ENCODE measurements around the gene CFAP73. TPM values are rescaled to one million over a fixed set of nuclear protein-coding genes. Genes with fewer than 3 reads are reported as not detected.
"Not testable (repeated sequence)": the region's sequence is repeated elsewhere in the genome, so short reads cannot be mapped to it uniquely, and the experiment has no call there.

The CFAP73 gene
- polyA plus RNA-seq, 2 donors = 0.35 to 0.73 TPM

DNA sequence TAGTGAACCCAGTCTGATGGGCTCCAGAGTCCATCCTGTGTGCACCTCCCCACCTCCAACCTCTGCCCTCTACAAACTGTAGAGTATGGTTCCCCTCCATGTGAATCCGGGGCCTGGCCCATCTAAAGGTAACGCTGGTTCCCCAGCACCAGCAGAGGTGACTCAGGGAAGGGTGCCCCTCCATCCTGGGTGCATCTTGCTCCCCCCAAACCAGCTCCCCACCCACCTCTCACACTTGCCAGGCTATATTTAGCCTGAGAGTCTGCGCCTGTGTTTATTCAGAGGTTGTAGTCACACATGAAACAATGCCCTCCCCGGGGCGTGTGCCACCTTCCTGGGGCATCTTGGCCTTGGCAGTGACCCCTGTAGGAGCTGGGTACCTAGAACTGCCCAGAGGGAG lies 40.2 kb upstream of the CFAP73 start:
- Histone ChIP-seq H3K27me3 (ENCODE audit: control insufficient read depth in 1 of 2, insufficient read depth in 2 of 2, low read length in 2 of 2) (no peaks in the 10 kb centered on the region), H3K4me1 (ENCODE audit: control insufficient read depth in 2 of 2, insufficient read depth in 2 of 2, low read length in 1 of 2) (peaks cover 0 to 2% of the 10 kb centered on the region in 2 donors), H3K4me3 (ENCODE audit: low read depth in 1 of 2, low read length in 2 of 2) (no peak overlapping the region), H3K27ac (ENCODE audit: low read depth in 2 of 2, low read length in 1 of 2) (no peak overlapping the region), H3K36me3 (ENCODE audit: control insufficient read depth in 2 of 2, insufficient read depth in 2 of 2, low read length in 1 of 2) (no peaks in the 10 kb centered on the region), H3K9me3 (ENCODE audit: control insufficient read depth in 2 of 2, insufficient read depth in 1 of 2, low read depth in 1 of 2, low read length in 1 of 2) (no peaks in the 10 kb centered on the region)
- WGBS, 2 donors = 60 to 67% methylated on average over 5 of the region's 5 CpGs

DNA sequence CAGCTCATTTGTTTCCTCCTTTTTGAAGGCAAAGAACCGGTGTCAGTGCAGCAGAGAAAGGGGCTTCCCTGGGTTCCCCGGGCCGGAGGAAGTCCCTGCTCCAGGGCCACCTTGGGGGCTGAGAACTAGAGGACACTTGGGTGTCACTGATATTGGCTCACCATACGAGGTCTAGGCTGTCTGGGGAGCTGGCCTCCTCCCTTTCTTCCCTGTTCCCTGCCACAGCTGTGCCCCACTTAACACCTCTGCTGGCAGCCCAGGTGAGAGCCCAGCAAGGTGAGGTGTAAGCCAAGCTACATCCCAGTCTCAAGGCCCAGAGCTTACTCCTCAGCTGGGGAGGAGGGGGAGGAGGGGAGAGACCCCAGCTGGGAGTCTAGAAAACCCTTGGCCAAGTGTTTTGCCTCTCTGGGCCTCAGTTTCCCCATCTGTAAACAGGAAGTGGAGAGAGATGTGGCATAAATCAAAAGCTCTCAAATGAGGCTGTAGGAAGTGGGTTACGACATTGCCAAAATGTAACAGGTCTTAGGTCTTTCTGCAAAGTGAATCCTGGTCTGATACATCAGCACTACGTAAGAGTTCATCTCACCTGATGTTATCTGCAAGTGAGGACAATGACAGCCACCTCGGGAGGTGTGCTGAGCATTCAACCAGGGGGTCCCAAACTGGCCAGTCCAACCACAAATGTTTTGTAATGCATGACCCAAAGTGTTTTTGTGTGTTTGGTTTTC lies 39.5 kb upstream of the CFAP73 start:
- peaks cover 0 to 2% of the 10 kb centered on the region in 2 donors for H3K36me3 ChIP-seq (ENCODE audit: control insufficient read depth in 2 of 2, insufficient read depth in 2 of 2, low read length in 1 of 2)
- H3K4me3 ChIP-seq (ENCODE audit: low read depth in 1 of 2, low read length in 2 of 2) = no peak overlapping the region
- 47 to 58% methylated on average over 7 of the region's 7 CpGs for WGBS, 2 donors
- H3K27me3 ChIP-seq (ENCODE audit: control insufficient read depth in 1 of 2, insufficient read depth in 2 of 2, low read length in 2 of 2) = no peaks in the 10 kb centered on the region
- no peaks in the 10 kb centered on the region for H3K9me3 ChIP-seq (ENCODE audit: control insufficient read depth in 2 of 2, insufficient read depth in 1 of 2, low read depth in 1 of 2, low read length in 1 of 2)
- peaks cover 0 to 2% of the 10 kb centered on the region in 2 donors for H3K4me1 ChIP-seq (ENCODE audit: control insufficient read depth in 2 of 2, insufficient read depth in 2 of 2, low read length in 1 of 2)
- H3K27ac ChIP-seq (ENCODE audit: low read depth in 2 of 2, low read length in 1 of 2) = no peak overlapping the region

DNA sequence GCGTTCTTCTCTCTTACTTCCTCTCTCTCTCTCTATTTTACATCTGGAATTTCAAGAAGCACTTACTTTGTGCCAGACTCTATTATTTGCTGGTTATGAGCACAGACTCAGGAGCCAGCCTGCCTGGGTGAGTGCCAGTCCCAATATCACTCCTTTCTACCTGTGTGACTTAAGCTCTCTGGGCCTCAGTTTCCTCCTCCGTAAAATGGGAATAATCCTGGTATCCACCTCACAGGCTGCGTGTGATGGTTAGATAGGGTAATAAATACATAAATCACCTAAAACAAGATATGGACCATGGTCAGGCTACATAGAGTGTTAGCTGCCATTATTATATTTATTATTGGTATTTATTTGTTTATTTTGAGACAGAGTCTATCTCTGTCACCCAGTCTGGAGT lies 38.3 kb upstream of the CFAP73 start:
- no peak overlapping the region for H3K4me3 ChIP-seq (ENCODE audit: low read depth in 1 of 2, low read length in 2 of 2)
- 89 to 90% methylated on average over 3 of the region's 3 CpGs for WGBS, 2 donors

DNA sequence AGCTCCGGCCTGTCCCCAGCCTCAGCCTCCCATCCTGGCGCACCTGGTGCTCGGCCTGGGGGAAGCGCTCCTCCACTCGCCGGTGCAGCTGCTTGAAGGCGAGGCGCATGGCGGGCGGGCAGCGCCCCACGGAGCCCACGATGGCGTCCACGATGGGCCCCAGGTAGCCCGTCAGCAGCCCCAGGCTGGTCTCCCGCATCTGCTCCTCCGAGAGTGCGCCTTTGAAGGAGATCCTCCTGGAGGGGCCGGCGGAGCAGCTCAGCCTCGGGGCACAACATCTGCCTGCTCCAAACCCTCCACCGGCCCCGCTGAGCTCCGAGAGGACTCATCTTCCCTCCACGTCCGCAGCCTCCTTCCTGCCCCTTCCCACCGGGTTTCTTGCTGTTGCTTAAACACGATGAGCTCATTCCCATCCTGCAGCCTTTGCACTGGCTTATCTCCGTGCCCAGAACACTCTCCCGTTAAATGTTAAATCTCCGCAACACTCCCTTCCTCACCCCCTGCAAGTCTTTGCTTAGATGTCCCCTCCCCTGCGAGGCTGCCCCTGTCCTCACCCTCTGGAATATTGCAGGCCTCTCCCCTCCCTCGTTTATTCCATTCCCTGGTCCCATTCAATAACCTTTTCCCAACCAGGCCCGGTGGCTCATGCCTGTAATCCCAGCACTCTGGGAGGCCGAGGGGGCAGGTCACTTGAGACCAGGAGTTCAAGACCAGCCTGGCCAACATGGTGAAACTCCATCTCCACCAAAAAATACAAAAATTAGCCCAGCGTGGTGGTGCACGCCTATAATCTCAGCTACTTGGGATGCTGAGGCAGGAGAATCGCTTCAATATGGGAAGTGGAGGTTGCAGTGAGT lies 37.3 kb upstream of the CFAP73 start:
- Histone ChIP-seq H3K4me1 (ENCODE audit: control insufficient read depth in 2 of 2, insufficient read depth in 2 of 2, low read length in 1 of 2) (peaks cover 0 to 2% of the 10 kb centered on the region in 2 donors), H3K9me3 (ENCODE audit: control insufficient read depth in 2 of 2, insufficient read depth in 1 of 2, low read depth in 1 of 2, low read length in 1 of 2) (no peaks in the 10 kb centered on the region), H3K4me3 (ENCODE audit: low read depth in 1 of 2, low read length in 2 of 2) (no peak overlapping the region), H3K27ac (ENCODE audit: low read depth in 2 of 2, low read length in 1 of 2) (no peak overlapping the region), H3K27me3 (ENCODE audit: control insufficient read depth in 1 of 2, insufficient read depth in 2 of 2, low read length in 2 of 2) (no peaks in the 10 kb centered on the region), H3K36me3 (ENCODE audit: control insufficient read depth in 2 of 2, insufficient read depth in 2 of 2, low read length in 1 of 2) (peaks cover 0 to 2% of the 10 kb centered on the region in 2 donors)
- 77 to 78% methylated on average over 39 of the region's 39 CpGs for WGBS, 2 donors

More for the DNA sequence above, 38.3 kb upstream of the CFAP73 start:
- H3K27ac ChIP-seq (ENCODE audit: low read depth in 2 of 2, low read length in 1 of 2) = no peak overlapping the region
- H3K4me1 ChIP-seq (ENCODE audit: control insufficient read depth in 2 of 2, insufficient read depth in 2 of 2, low read length in 1 of 2) = peaks cover 0 to 2% of the 10 kb centered on the region in 2 donors
- no peaks in the 10 kb centered on the region for H3K27me3 ChIP-seq (ENCODE audit: control insufficient read depth in 1 of 2, insufficient read depth in 2 of 2, low read length in 2 of 2)
- H3K9me3 ChIP-seq (ENCODE audit: control insufficient read depth in 2 of 2, insufficient read depth in 1 of 2, low read depth in 1 of 2, low read length in 1 of 2) = no peaks in the 10 kb centered on the region
- peaks cover 0 to 2% of the 10 kb centered on the region in 2 donors for H3K36me3 ChIP-seq (ENCODE audit: control insufficient read depth in 2 of 2, insufficient read depth in 2 of 2, low read length in 1 of 2)

DNA sequence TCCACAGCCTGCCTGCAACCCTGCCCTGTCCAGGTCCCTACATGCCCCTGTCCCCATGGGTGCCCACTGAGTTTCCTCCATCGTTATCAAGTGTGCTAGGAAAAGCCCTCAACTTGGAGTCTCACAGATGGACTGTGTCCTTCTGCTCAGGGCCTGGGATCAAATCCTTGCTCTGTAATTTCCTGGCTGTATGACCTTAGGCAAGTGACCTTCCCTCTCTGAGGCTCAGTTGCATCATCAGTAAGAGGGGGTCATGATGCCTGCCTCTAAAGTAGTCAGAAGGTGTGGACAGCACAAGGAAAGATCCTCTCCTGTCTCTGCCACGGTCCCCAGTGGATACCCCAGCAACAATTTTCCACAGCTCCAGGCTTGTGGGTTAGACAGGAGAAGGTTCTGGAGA lies 36.1 kb upstream of the CFAP73 start:
- Histone ChIP-seq H3K4me3 (ENCODE audit: low read depth in 1 of 2, low read length in 2 of 2) (no peak overlapping the region), H3K27ac (ENCODE audit: low read depth in 2 of 2, low read length in 1 of 2) (no peak overlapping the region), H3K9me3 (ENCODE audit: control insufficient read depth in 2 of 2, insufficient read depth in 1 of 2, low read depth in 1 of 2, low read length in 1 of 2) (no peaks in the 10 kb centered on the region), H3K36me3 (ENCODE audit: control insufficient read depth in 2 of 2, insufficient read depth in 2 of 2, low read length in 1 of 2) (peaks cover 0 to 2% of the 10 kb centered on the region in 2 donors), H3K4me1 (ENCODE audit: control insufficient read depth in 2 of 2, insufficient read depth in 2 of 2, low read length in 1 of 2) (peaks cover 0 to 2% of the 10 kb centered on the region in 2 donors), H3K27me3 (ENCODE audit: control insufficient read depth in 1 of 2, insufficient read depth in 2 of 2, low read length in 2 of 2) (no peaks in the 10 kb centered on the region)
- 64 to 85% methylated on average over 2 of the region's 2 CpGs for WGBS, 2 donors

DNA sequence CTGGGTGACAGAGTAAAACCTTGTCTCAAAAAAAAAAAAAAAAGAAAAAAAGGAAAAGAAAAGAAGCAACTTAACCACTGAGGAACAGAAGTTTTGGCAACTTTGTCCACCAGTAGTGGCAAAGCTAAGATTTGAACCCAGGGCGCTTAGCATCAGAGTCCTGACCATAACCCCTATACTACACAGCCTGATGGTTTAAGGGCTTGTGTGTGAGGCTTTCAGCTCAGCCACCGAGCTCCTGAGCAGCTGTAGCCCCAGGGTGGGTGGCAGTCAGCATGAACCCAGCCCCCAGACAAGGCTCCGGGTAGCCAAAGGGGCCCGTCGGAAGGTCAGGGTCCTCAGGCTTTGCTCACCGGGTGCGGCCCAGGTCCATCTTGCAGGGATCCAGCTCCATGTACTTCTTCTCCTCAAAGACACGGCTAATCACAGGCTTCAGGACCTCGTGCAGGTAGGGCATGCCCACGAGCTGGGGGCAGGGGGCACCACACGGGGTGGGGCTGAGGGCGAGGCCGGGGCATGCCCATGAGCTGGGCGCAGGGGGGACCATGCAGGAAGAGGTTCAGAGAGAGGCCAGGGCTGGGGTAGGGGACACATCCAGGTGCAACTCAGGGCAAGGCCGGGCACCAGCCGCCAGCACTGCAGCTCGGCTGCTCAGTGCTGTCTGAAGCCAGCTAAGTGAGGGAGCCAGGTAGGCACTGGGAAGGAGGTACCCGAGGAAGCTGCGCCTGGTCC lies 34.9 kb upstream of the CFAP73 start:
- Histone ChIP-seq H3K4me1 (ENCODE audit: control insufficient read depth in 2 of 2, insufficient read depth in 2 of 2, low read length in 1 of 2) (no peaks in the 10 kb centered on the region), H3K36me3 (ENCODE audit: control insufficient read depth in 2 of 2, insufficient read depth in 2 of 2, low read length in 1 of 2) (peaks cover 0 to 4% of the 10 kb centered on the region in 2 donors), H3K4me3 (ENCODE audit: low read depth in 1 of 2, low read length in 2 of 2) (no peak overlapping the region), H3K9me3 (ENCODE audit: control insufficient read depth in 2 of 2, insufficient read depth in 1 of 2, low read depth in 1 of 2, low read length in 1 of 2) (no peaks in the 10 kb centered on the region), H3K27me3 (ENCODE audit: control insufficient read depth in 1 of 2, insufficient read depth in 2 of 2, low read length in 2 of 2) (no peaks in the 10 kb centered on the region), H3K27ac (ENCODE audit: low read depth in 2 of 2, low read length in 1 of 2) (no peak overlapping the region)
- 88% methylated on average over 19 of the region's 19 CpGs for WGBS, 2 donors

DNA sequence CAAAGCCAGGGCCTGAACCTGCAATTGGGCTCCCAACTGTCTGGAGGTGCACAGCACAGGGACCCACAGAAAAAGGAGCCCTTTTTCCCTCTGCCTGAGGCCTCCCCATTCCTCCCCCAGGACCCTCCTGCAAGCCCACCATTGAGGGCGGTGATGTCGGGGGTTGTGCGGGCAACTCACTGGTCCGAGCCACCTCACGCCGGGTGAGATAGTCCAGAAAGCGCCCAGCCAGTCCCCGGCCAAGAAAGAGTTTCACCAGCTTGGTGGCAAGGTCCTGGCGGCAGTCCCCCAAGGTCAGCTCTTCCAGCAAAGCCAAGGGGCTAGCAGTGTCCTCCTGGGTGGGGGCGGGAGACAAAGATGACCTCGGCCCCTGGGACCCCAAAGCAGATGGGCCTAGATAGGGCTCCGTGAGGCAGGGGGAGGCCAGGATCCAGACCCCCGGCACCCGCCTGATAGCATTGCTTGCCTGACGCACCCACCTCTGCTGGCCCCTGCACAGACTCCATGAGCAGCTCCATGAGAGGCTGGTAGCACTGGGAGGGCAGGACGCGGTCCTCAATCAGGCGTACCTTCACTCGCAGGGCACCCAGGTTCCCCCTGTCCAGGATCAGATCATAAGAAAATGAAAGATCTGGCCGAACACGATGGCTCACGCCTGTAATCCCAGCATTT lies 33.9 kb upstream of the CFAP73 start:
- no peaks in the 10 kb centered on the region for H3K27me3 ChIP-seq (ENCODE audit: control insufficient read depth in 1 of 2, insufficient read depth in 2 of 2, low read length in 2 of 2)
- no peaks in the 10 kb centered on the region for H3K9me3 ChIP-seq (ENCODE audit: control insufficient read depth in 2 of 2, insufficient read depth in 1 of 2, low read depth in 1 of 2, low read length in 1 of 2)
- no peaks in the 10 kb centered on the region for H3K4me1 ChIP-seq (ENCODE audit: control insufficient read depth in 2 of 2, insufficient read depth in 2 of 2, low read length in 1 of 2)
- H3K4me3 ChIP-seq (ENCODE audit: low read depth in 1 of 2, low read length in 2 of 2) = no peak overlapping the region
- H3K27ac ChIP-seq (ENCODE audit: low read depth in 2 of 2, low read length in 1 of 2) = no peak overlapping the region
- H3K36me3 ChIP-seq (ENCODE audit: control insufficient read depth in 2 of 2, insufficient read depth in 2 of 2, low read length in 1 of 2) = peaks cover 0 to 4% of the 10 kb centered on the region in 2 donors
- 84 to 86% methylated on average over 22 of the region's 22 CpGs for WGBS, 2 donors

DNA sequence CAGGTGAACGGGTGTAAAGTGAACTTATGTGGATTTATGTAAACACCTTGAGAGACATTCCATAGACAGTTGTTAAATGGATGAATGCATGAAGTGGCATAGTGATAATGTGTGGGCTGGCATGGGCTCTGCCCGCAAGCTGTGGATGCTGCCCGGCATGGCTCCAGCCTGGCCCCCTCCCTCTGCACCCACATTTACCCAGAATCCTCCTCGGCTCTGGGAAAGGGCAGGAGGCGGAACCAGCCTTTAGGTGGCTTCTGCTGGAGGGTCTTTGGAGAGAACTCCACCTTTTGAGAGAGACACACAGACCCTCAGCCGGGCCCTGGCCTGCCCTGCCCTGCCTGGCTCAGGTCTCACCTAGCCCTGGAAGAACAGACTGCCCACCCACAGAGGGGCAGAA lies 32.6 kb upstream of the CFAP73 start:
- Histone ChIP-seq H3K36me3 (ENCODE audit: control insufficient read depth in 2 of 2, insufficient read depth in 2 of 2, low read length in 1 of 2) (peaks cover 0 to 5% of the 10 kb centered on the region in 2 donors), H3K27ac (ENCODE audit: low read depth in 2 of 2, low read length in 1 of 2) (peak overlapping the region in 1 of 2 donors; percentile 33)

DNA sequence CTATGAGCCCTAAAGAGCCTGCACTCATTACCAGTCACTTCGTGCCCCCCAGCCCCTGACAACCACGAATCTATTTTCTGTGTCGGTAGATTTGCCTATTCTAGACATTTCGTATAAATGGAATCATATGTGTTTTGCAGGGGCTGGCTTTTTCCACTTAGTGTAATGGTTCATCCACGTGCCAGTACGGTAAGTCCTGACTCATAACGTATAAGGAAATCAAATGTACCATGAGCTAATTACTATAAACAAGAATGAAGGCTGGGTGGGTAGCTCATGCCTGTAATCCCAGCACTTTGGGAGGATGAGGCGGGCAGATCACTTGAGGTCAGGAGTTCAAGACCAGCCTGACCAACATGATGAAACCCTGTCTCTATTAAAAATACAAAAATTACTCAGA lies 31.8 kb upstream of the CFAP73 start:
- H3K27ac ChIP-seq (ENCODE audit: low read depth in 2 of 2, low read length in 1 of 2); H3K9me3 ChIP-seq (ENCODE audit: control insufficient read depth in 2 of 2, insufficient read depth in 1 of 2, low read depth in 1 of 2, low read length in 1 of 2); H3K4me1 ChIP-seq (ENCODE audit: control insufficient read depth in 2 of 2, insufficient read depth in 2 of 2, low read length in 1 of 2); H3K4me3 ChIP-seq (ENCODE audit: low read depth in 1 of 2, low read length in 2 of 2); H3K27me3 ChIP-seq (ENCODE audit: control insufficient read depth in 1 of 2, insufficient read depth in 2 of 2, low read length in 2 of 2); H3K36me3 ChIP-seq (ENCODE audit: control insufficient read depth in 2 of 2, insufficient read depth in 2 of 2, low read length in 1 of 2): not testable (repeated sequence)
- WGBS, 2 donors = 67 to 69% methylated on average over 8 of the region's 8 CpGs

More for the DNA sequence above, 32.6 kb upstream of the CFAP73 start:
- no peaks in the 10 kb centered on the region for H3K4me1 ChIP-seq (ENCODE audit: control insufficient read depth in 2 of 2, insufficient read depth in 2 of 2, low read length in 1 of 2)
- H3K9me3 ChIP-seq (ENCODE audit: control insufficient read depth in 2 of 2, insufficient read depth in 1 of 2, low read depth in 1 of 2, low read length in 1 of 2) = no peaks in the 10 kb centered on the region
- 51 to 56% methylated on average over 6 of the region's 6 CpGs for WGBS, 2 donors
- H3K4me3 ChIP-seq (ENCODE audit: low read depth in 1 of 2, low read length in 2 of 2) = no peak overlapping the region
- no peaks in the 10 kb centered on the region for H3K27me3 ChIP-seq (ENCODE audit: control insufficient read depth in 1 of 2, insufficient read depth in 2 of 2, low read length in 2 of 2)

All from esophagus (tissue), 2 donors.